Measurements from ENCODE around the gene TMEM131.

DNA sequence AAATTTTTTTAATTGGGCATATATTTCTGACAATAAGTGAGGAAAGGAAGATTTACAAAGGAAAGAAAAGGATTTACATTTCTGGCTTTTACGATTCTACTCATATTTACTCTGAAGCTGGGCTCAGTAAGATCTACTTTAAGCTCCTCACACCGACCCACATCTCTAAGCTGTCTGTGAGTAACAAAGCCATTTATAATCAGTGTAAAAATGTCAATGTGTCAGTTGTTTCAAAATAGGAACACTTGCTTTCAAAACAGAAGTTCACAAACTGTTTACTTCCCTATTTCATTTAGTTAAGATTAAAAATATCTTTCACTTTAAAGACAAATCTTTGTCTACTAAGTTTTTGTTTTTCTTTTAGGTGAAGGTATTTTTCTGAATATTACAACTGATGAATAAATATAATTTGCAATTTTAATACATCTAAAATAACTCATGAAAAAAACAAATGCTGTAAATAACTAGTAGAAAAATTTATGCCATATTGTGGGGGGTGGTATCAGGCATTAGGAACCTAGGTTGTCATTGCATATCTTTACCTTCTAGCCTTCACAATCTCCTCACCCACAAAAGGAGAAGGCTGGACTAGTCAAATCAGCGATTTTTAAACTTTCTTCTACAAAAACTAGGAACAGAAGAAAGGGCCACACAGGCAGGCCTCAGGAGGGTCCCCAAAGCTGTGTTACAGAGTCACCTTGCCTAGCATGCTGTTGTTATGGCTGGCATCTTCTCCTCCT is 64.5 kb downstream of the TMEM131 start:
- TF ChIP-seq, protein P1, sequence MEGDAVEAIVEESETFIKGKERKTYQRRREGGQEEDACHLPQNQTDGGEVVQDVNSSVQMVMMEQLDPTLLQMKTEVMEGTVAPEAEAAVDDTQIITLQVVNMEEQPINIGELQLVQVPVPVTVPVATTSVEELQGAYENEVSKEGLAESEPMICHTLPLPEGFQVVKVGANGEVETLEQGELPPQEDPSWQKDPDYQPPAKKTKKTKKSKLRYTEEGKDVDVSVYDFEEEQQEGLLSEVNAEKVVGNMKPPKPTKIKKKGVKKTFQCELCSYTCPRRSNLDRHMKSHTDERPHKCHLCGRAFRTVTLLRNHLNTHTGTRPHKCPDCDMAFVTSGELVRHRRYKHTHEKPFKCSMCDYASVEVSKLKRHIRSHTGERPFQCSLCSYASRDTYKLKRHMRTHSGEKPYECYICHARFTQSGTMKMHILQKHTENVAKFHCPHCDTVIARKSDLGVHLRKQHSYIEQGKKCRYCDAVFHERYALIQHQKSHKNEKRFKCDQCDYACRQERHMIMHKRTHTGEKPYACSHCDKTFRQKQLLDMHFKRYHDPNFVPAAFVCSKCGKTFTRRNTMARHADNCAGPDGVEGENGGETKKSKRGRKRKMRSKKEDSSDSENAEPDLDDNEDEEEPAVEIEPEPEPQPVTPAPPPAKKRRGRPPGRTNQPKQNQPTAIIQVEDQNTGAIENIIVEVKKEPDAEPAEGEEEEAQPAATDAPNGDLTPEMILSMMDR (IDR thresholded peaks at IDR 0.05; ENCODE audit: low read depth, low read length): no peak
- no peak for TF ChIP-seq POLR2A (IDR thresholded peaks at IDR 0.05; ENCODE audit: extremely low read depth, insufficient read length)
- TF ChIP-seq MYC (IDR thresholded peaks at IDR 0.05; ENCODE audit: low read depth, low read length): no peak

Measured in NB4 (cell line).